ENCODE results near the gene ALPG. TPM values are rescaled to one million over a fixed set of nuclear protein-coding genes. Genes with fewer than 3 reads are reported as not detected.

ALPG gene
- total RNA-seq, 1 experiment from 2014 or later, result not detected

GRCh38 chr2:232455426-232456255 is 49.0 kb downstream of the ALPG start, which contains the start of gene ALPI:
Gene ALPI, plus strand, starts transcription at chr2:232456153. Its CDS starts 47 bp downstream, at chr2:232456200.
- no TSS peak for BruUV-seq (replicated peaks)

GRCh38 chr2:232456296-232457120 is 49.9 kb downstream of the ALPG start:
- H3K4me1 ChIP-seq (ENCODE audit: insufficient read depth, low read length, poor library complexity, severe bottlenecking), result no peaks in the 10 kb centered on the region
- no peak overlapping the region for H3K27ac ChIP-seq (ENCODE audit: low read depth, low read length, poor library complexity, severe bottlenecking)
- no peaks in the 10 kb centered on the region for H3K9me3 ChIP-seq (ENCODE audit: low read depth, low read length, poor library complexity, severe bottlenecking)
- ChIA-PET CTCF (no interaction called here), POLR2A (ENCODE audit: low non-redundant PET) (no interaction called here)
- intact Hi-C loops (cut with micrococcal nuclease; ENCODE audit: unreplicated experiment), result no loop called here
- TF ChIP-seq EZH2 (IDR thresholded peaks at IDR 0.05; ENCODE audit: borderline replicate concordance, low read depth, low read length, poor library complexity, severe bottlenecking), result no peak
- no peak for TF ChIP-seq CTCF (conservative IDR thresholded peaks at IDR 0.05; ENCODE audit: low read depth, low read length)
- H3K27me3 ChIP-seq (replicated peaks; ENCODE audit: insufficient read depth, low read depth, low read length, poor library complexity), result peaks cover 30% of the 10 kb centered on the region
- no peak overlapping the region for H3K4me3 ChIP-seq (ENCODE audit: low read depth, low read length, poor library complexity, severe bottlenecking)
- H3K36me3 ChIP-seq (ENCODE audit: insufficient read depth, low read length, poor library complexity, severe bottlenecking), result no peaks in the 10 kb centered on the region
- no peak for DNase-seq (ENCODE audit: low spot score)
- BruUV-seq (replicated peaks), result no TSS peak

More at GRCh38 chr2:232455426-232456255, 49.0 kb downstream of the ALPG start, which contains the start of gene ALPI:
- Histone ChIP-seq H3K36me3 (ENCODE audit: insufficient read depth, low read length, poor library complexity, severe bottlenecking) (no peaks in the 10 kb centered on the region), H3K27ac (ENCODE audit: low read depth, low read length, poor library complexity, severe bottlenecking) (no peak within 1 kb of the TSS), H3K27me3 (replicated peaks; ENCODE audit: insufficient read depth, low read depth, low read length, poor library complexity) (peaks cover 22% of the 10 kb centered on the region), H3K4me1 (ENCODE audit: insufficient read depth, low read length, poor library complexity, severe bottlenecking) (no peaks in the 10 kb centered on the region), H3K9me3 (ENCODE audit: low read depth, low read length, poor library complexity, severe bottlenecking) (no peaks in the 10 kb centered on the region), H3K4me3 (ENCODE audit: low read depth, low read length, poor library complexity, severe bottlenecking) (no peak within 1 kb of the TSS)
- intact Hi-C loops (cut with micrococcal nuclease; ENCODE audit: unreplicated experiment), result no loop called here
- POLR2A ChIA-PET (ENCODE audit: low non-redundant PET), result no interaction called here
- TF ChIP-seq EZH2 (IDR thresholded peaks at IDR 0.05; ENCODE audit: borderline replicate concordance, low read depth, low read length, poor library complexity, severe bottlenecking) (no peak), CTCF (conservative IDR thresholded peaks at IDR 0.05; ENCODE audit: low read depth, low read length) (no peak)
- CTCF ChIA-PET, result no interaction called here
- DNase-seq (ENCODE audit: low spot score), result no peak

- no peak for TF ChIP-seq EZH2 (IDR thresholded peaks at IDR 0.05; ENCODE audit: borderline replicate concordance, low read depth, low read length, poor library complexity, severe bottlenecking)
- no peak for TF ChIP-seq CTCF (conservative IDR thresholded peaks at IDR 0.05; ENCODE audit: low read depth, low read length)
- Histone ChIP-seq H3K27ac (ENCODE audit: low read depth, low read length, poor library complexity, severe bottlenecking) (no peak overlapping the region), H3K4me1 (ENCODE audit: insufficient read depth, low read length, poor library complexity, severe bottlenecking) (no peaks in the 10 kb centered on the region), H3K36me3 (ENCODE audit: insufficient read depth, low read length, poor library complexity, severe bottlenecking) (no peaks in the 10 kb centered on the region), H3K27me3 (replicated peaks; ENCODE audit: insufficient read depth, low read depth, low read length, poor library complexity) (peaks cover 38% of the 10 kb centered on the region), H3K4me3 (ENCODE audit: low read depth, low read length, poor library complexity, severe bottlenecking) (no peak overlapping the region), H3K9me3 (ENCODE audit: low read depth, low read length, poor library complexity, severe bottlenecking) (no peaks in the 10 kb centered on the region)
- no peak for DNase-seq (ENCODE audit: low spot score)
- no TSS peak for BruUV-seq (replicated peaks)
- ChIA-PET CTCF (no interaction called here), POLR2A (ENCODE audit: low non-redundant PET) (no interaction called here)
- intact Hi-C loops (cut with micrococcal nuclease; ENCODE audit: unreplicated experiment), result no loop called here
Measured at GRCh38 chr2:232457121-232458011, 50.7 kb downstream of the ALPG start.
